ENCODE data around the gene AKR1B1.

Gene AKR1B1

GRCh38 chr7:134480202-134480601 lies 21.3 kb upstream of the AKR1B1 start:
- DNase-seq (ENCODE audit: low read depth, low spot score): no peak
- Histone ChIP-seq H3K4me1 (ENCODE audit: insufficient read depth, insufficient read length) (no peaks in the 10 kb centered on the region), H3K9ac (ENCODE audit: insufficient read length, low read depth) (no peak overlapping the region), H3K36me3 (ENCODE audit: insufficient read depth, insufficient read length, low read length) (no peaks in the 10 kb centered on the region), H3K4me3 (ENCODE audit: insufficient read length, low read depth) (no peak overlapping the region), H3K27me3 (ENCODE audit: insufficient read depth, insufficient read length) (no peaks in the 10 kb centered on the region), H3K9me3 (ENCODE audit: insufficient read depth, low read length) (peaks cover 10% of the 10 kb centered on the region; the same call in 1 of the 2 replicates)
- no peak for TF ChIP-seq ZNF274 (IDR thresholded peaks at IDR 0.05; ENCODE audit: low read depth, low read length)
- TF ChIP-seq YY1 (IDR thresholded peaks at IDR 0.05; ENCODE audit: insufficient read depth, insufficient read length): no peak
- no peak for TF ChIP-seq SUZ12 (IDR thresholded peaks at IDR 0.05; ENCODE audit: extremely low read depth, insufficient read depth, insufficient read length)

- no peaks in the 10 kb centered on the region for H3K36me3 ChIP-seq (ENCODE audit: insufficient read depth, insufficient read length, low read length)
- H3K4me3 ChIP-seq (ENCODE audit: insufficient read length, low read depth): no peak overlapping the region
- H3K4me1 ChIP-seq (ENCODE audit: insufficient read depth, insufficient read length): no peaks in the 10 kb centered on the region
- no peak overlapping the region for H3K9ac ChIP-seq (ENCODE audit: insufficient read length, low read depth)
- TF ChIP-seq YY1 (IDR thresholded peaks at IDR 0.05; ENCODE audit: insufficient read depth, insufficient read length): no peak
- no peak for TF ChIP-seq ZNF274 (IDR thresholded peaks at IDR 0.05; ENCODE audit: low read depth, low read length)
- no peak for TF ChIP-seq SUZ12 (IDR thresholded peaks at IDR 0.05; ENCODE audit: extremely low read depth, insufficient read depth, insufficient read length)
- no peaks in the 10 kb centered on the region for H3K27me3 ChIP-seq (ENCODE audit: insufficient read depth, insufficient read length)
- DNase-seq (ENCODE audit: low read depth, low spot score): no peak
- H3K9me3 ChIP-seq (ENCODE audit: insufficient read depth, low read length): peaks cover 10% of the 10 kb centered on the region; the same call in 1 of the 2 replicates
Observed at GRCh38 chr7:134478707-134479106, 19.8 kb upstream of the AKR1B1 start.

DNA sequence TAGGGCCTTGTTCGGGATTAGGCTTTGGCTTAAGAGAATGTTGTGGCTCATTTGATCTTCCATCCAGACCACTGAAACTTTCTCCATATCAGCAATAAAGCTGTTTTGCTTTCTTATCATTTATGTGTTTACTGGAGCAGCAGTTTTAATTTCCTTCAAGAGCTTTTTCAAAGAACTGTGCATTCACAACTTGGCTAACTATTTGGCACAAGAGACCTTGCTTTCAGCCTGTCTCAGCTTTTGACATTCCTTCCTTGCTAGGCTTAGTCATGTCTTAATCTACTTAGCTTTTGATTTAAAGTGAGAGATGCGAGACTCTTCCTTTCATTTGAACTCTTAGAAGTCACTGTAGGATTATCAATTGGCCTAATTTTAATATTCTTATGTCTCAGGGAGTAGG lies 19.1 kb upstream of the AKR1B1 start:
- Histone ChIP-seq H3K36me3 (ENCODE audit: insufficient read depth, insufficient read length, low read length) (no peaks in the 10 kb centered on the region), H3K4me3 (ENCODE audit: insufficient read length, low read depth) (no peak overlapping the region), H3K4me1 (ENCODE audit: insufficient read depth, insufficient read length) (no peaks in the 10 kb centered on the region), H3K27me3 (ENCODE audit: insufficient read depth, insufficient read length) (no peaks in the 10 kb centered on the region), H3K9ac (ENCODE audit: insufficient read length, low read depth) (no peak overlapping the region), H3K9me3 (ENCODE audit: insufficient read depth, low read length) (peaks cover 5% of the 10 kb centered on the region; the same call in 1 of the 2 replicates)
- TF ChIP-seq ZNF274 (IDR thresholded peaks at IDR 0.05; ENCODE audit: low read depth, low read length): no peak
- no peak for TF ChIP-seq YY1 (IDR thresholded peaks at IDR 0.05; ENCODE audit: insufficient read depth, insufficient read length)
- no peak for TF ChIP-seq SUZ12 (IDR thresholded peaks at IDR 0.05; ENCODE audit: extremely low read depth, insufficient read depth, insufficient read length)
- no peak for DNase-seq (ENCODE audit: low read depth, low spot score)

DNA sequence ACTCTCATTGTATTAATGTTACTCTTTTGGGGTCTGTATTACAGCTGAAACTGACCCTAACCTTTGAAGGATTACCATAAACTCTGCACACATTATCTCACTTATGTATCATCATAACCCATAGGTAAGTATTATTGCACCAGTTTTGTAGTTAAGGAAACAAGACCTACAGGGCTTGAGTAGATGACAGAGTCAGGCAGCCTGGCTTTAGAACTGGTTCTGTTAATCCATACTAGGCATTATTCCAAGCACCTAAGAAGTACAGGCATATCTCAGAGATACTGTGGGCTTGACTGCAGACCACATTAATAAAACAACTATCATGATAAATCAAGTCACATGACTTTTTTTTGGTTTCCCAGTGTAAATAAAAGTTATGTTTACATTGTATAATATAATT lies 17.1 kb upstream of the AKR1B1 start:
- Histone ChIP-seq H3K27me3 (ENCODE audit: insufficient read depth, insufficient read length) (no peaks in the 10 kb centered on the region), H3K36me3 (ENCODE audit: insufficient read depth, insufficient read length, low read length) (no peaks in the 10 kb centered on the region), H3K4me1 (ENCODE audit: insufficient read depth, insufficient read length) (no peaks in the 10 kb centered on the region), H3K9me3 (ENCODE audit: insufficient read depth, low read length) (no peaks in the 10 kb centered on the region), H3K4me3 (ENCODE audit: insufficient read length, low read depth) (no peak overlapping the region), H3K9ac (ENCODE audit: insufficient read length, low read depth) (no peak overlapping the region)
- DNase-seq (ENCODE audit: low read depth, low spot score): no peak
- TF ChIP-seq YY1 (IDR thresholded peaks at IDR 0.05; ENCODE audit: insufficient read depth, insufficient read length) (no peak), ZNF274 (IDR thresholded peaks at IDR 0.05; ENCODE audit: low read depth, low read length) (no peak), SUZ12 (IDR thresholded peaks at IDR 0.05; ENCODE audit: extremely low read depth, insufficient read depth, insufficient read length) (no peak)

DNA sequence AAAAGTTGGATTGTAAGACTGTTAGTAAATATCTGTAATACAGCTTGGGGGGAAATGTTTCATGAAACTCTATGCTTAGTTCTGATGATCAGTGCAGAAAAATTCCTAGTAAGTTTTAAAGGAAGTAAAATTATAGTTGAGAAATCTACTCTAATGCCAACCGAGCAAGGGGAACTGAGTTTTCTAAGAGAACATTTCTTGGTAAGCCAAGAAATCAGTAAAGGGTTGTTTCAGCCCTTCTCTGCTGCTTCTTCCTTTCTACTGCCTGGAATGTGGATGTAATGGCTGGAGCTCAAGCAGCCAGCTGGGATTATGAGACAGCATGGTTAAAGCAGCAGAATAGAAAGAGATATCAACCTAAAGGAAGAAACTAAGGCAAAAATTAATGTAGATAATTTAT lies 15.9 kb upstream of the AKR1B1 start:
- Histone ChIP-seq H3K4me3 (ENCODE audit: insufficient read length, low read depth) (no peak overlapping the region), H3K36me3 (ENCODE audit: insufficient read depth, insufficient read length, low read length) (no peaks in the 10 kb centered on the region), H3K4me1 (ENCODE audit: insufficient read depth, insufficient read length) (no peaks in the 10 kb centered on the region), H3K9me3 (ENCODE audit: insufficient read depth, low read length) (no peaks in the 10 kb centered on the region), H3K27me3 (ENCODE audit: insufficient read depth, insufficient read length) (no peaks in the 10 kb centered on the region), H3K9ac (ENCODE audit: insufficient read length, low read depth) (no peak overlapping the region)
- DNase-seq (ENCODE audit: low read depth, low spot score): no peak
- TF ChIP-seq YY1 (IDR thresholded peaks at IDR 0.05; ENCODE audit: insufficient read depth, insufficient read length): no peak
- no peak for TF ChIP-seq SUZ12 (IDR thresholded peaks at IDR 0.05; ENCODE audit: extremely low read depth, insufficient read depth, insufficient read length)
- TF ChIP-seq ZNF274 (IDR thresholded peaks at IDR 0.05; ENCODE audit: low read depth, low read length): no peak

DNA sequence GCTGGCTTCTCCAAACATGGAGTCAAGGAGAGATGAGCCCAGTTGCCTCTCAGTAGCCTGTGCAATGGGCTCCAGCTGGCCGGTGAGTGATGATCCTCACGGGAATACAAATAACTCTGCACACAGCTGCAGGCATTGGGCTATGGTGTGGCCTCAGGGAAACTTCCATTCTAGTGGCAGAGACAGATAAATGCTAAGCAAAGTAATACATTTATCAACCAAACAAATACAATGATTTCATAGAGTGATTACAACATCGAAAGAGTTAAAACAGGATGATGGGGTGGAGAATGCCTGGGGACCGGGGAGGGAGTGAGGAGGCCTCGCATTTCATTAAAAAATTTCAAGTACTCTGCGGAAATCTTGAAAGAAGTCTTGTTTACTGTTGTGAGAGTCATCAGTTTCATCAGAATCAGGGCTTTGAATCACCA lies 15.0 kb upstream of the AKR1B1 start:
- DNase-seq (ENCODE audit: low read depth, low spot score): no peak
- no peak for TF ChIP-seq ZNF274 (IDR thresholded peaks at IDR 0.05; ENCODE audit: low read depth, low read length)
- TF ChIP-seq YY1 (IDR thresholded peaks at IDR 0.05; ENCODE audit: insufficient read depth, insufficient read length): no peak
- no peak for TF ChIP-seq SUZ12 (IDR thresholded peaks at IDR 0.05; ENCODE audit: extremely low read depth, insufficient read depth, insufficient read length)
- Histone ChIP-seq H3K27me3 (ENCODE audit: insufficient read depth, insufficient read length) (no peaks in the 10 kb centered on the region), H3K9me3 (ENCODE audit: insufficient read depth, low read length) (no peaks in the 10 kb centered on the region), H3K9ac (ENCODE audit: insufficient read length, low read depth) (no peak overlapping the region), H3K4me1 (ENCODE audit: insufficient read depth, insufficient read length) (no peaks in the 10 kb centered on the region), H3K4me3 (ENCODE audit: insufficient read length, low read depth) (no peak overlapping the region), H3K36me3 (ENCODE audit: insufficient read depth, insufficient read length, low read length) (no peaks in the 10 kb centered on the region)

GRCh38 chr7:134472572-134473244 lies 13.8 kb upstream of the AKR1B1 start:
- no peak overlapping the region for H3K9ac ChIP-seq (ENCODE audit: insufficient read length, low read depth)
- H3K4me1 ChIP-seq (ENCODE audit: insufficient read depth, insufficient read length): no peaks in the 10 kb centered on the region
- H3K36me3 ChIP-seq (ENCODE audit: insufficient read depth, insufficient read length, low read length): no peaks in the 10 kb centered on the region
- H3K27me3 ChIP-seq (ENCODE audit: insufficient read depth, insufficient read length): no peaks in the 10 kb centered on the region
- DNase-seq (ENCODE audit: low read depth, low spot score): no peak
- no peak overlapping the region for H3K4me3 ChIP-seq (ENCODE audit: insufficient read length, low read depth)
- TF ChIP-seq SUZ12 (IDR thresholded peaks at IDR 0.05; ENCODE audit: extremely low read depth, insufficient read depth, insufficient read length) (no peak), ZNF274 (IDR thresholded peaks at IDR 0.05; ENCODE audit: low read depth, low read length) (no peak)
- no peaks in the 10 kb centered on the region for H3K9me3 ChIP-seq (ENCODE audit: insufficient read depth, low read length)
